Stomach smooth muscle (tissue), 2 donors: ENCODE data around the gene E2F1.
"Not testable (repeated sequence)": the region's sequence is repeated elsewhere in the genome, so short reads cannot be mapped to it uniquely, and the experiment has no call there.

Experiments
- H3K27ac ChIP-seq: one replicate; pipeline ENCODE4 v1.7.0; 2013; ENCODE audit warnings: mild to moderate bottlenecking, low read length, inconsistent platforms
- H3K27me3 ChIP-seq, 2 donors: one replicate each; pipeline ENCODE4 v1.7.0; 2013; ENCODE audit warnings: low read length in 2 of 2; ENCODE audit not compliant: insufficient read depth in 2 of 2, control insufficient read depth in 1 of 2
- H3K36me3 ChIP-seq, 2 donors: one replicate each; pipeline ENCODE4 v1.7.0; 2013; ENCODE audit warnings: low read length in 2 of 2; ENCODE audit not compliant: control insufficient read depth in 2 of 2, insufficient read depth in 2 of 2
- H3K4me1 ChIP-seq: one replicate; pipeline ENCODE4 v1.7.0; 2013; ENCODE audit warnings: low read length; ENCODE audit not compliant: control insufficient read depth, insufficient read depth
- H3K4me3 ChIP-seq, 2 donors: one replicate each; pipeline ENCODE4 v1.7.0; 2013; ENCODE audit warnings: low read length in 2 of 2
- H3K9ac ChIP-seq, 2 donors: one replicate each; pipeline ENCODE4 v1.7.0; 2013; ENCODE audit warnings: low read length in 2 of 2, mild to moderate bottlenecking in 1 of 2
- H3K9me3 ChIP-seq, 2 donors: one replicate each; pipeline ENCODE4 v1.7.0; 2013; ENCODE audit warnings: low read length in 2 of 2; ENCODE audit not compliant: control insufficient read depth in 2 of 2
- donor health status: healthy.
- donor health status: Pancreatic carcinoma.

The E2F1 gene

DNA sequence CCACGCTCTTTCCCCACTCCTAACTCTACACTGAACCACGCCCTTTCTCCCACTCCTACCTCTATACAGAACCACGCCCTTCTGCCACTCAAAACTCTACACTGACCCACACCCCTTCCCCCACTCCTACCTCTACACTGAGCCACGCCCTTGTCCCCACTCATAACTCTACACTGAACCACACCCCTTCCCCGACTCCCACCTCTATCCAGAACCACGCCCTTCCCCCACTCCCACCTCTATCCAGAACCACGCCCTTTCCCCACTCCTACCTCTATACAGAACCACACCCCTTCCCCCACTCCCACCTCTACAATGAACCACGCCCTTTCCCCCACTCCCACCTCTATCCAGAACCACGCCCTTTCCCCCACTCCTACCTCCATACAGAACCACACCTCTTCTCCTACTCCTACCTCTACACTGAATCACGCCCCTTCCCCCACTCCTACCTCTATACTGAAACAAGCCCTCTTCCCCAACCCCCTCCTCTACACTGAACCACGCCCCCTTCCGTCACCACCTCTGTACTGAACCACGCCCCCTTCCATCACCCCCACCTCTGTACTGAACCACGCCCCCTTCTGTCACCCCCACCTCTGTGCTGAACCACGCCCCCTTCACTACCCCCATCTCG lies 23.8 kb upstream of the E2F1 start:
- Histone ChIP-seq H3K9ac (no peak overlapping the region), H3K9me3 (no peaks in the 10 kb centered on the region), H3K4me1 (no peaks in the 10 kb centered on the region), H3K27me3 (no peaks in the 10 kb centered on the region), H3K4me3 (no peak overlapping the region), H3K27ac (no peak overlapping the region), H3K36me3 (peaks cover 27 to 38% of the 10 kb centered on the region in 2 donors)

GRCh38 chr20:33709398-33709797 lies 23.2 kb upstream of the E2F1 start:
- no peaks in the 10 kb centered on the region for H3K9me3 ChIP-seq
- H3K4me1 ChIP-seq: no peaks in the 10 kb centered on the region
- H3K9ac ChIP-seq: no peak overlapping the region
- no peak overlapping the region for H3K4me3 ChIP-seq
- peaks cover 27 to 35% of the 10 kb centered on the region in 2 donors for H3K36me3 ChIP-seq
- no peak overlapping the region for H3K27ac ChIP-seq
- H3K27me3 ChIP-seq: no peaks in the 10 kb centered on the region

GRCh38 chr20:33707668-33708067 lies 21.5 kb upstream of the E2F1 start:
- H3K27me3 ChIP-seq: no peaks in the 10 kb centered on the region
- H3K9ac ChIP-seq: no peak overlapping the region
- no peaks in the 10 kb centered on the region for H3K9me3 ChIP-seq
- no peak overlapping the region for H3K4me3 ChIP-seq
- H3K4me1 ChIP-seq: peaks cover 7% of the 10 kb centered on the region
- peaks cover 17 to 23% of the 10 kb centered on the region in 2 donors for H3K36me3 ChIP-seq
- no peak overlapping the region for H3K27ac ChIP-seq

DNA sequence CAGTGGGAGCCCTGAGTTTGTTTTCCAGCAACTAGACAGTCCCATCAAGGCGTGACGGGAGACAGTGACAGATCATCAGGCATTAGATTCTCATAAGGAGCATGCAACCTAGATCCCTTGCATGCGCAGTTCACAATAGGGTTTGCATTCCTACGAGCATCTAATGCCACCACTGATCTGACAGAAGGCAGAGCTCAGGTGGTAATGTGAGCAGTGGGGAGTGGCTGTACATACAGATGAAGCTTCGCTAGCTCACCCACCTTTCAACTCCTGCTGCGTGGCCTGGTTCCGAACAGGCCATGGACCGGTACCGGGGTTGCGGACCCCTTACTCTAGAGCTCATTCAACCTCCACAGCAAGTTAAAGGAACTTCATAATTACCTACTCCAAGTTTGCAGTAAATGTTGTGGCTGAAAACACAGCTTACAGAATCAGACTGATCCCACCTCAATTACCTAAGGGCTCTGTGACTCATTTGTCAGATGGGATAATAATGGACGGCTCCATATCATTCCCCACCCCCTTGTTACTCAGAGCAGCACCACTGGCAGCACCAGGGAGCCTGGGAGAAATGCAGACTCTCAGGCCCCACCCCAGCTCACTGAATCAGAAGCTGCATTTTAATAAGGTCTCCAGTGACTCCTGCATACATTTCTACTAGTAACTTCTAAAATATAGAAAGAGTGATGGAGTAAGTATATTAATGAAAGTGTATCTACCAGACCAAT lies 18.2 kb upstream of the E2F1 start:
- Histone ChIP-seq H3K4me1 (peaks cover 7% of the 10 kb centered on the region), H3K27me3 (no peaks in the 10 kb centered on the region), H3K9me3 (no peaks in the 10 kb centered on the region), H3K27ac (no peak overlapping the region), H3K9ac (no peak overlapping the region), H3K4me3 (no peak overlapping the region), H3K36me3 (peaks cover 7 to 9% of the 10 kb centered on the region in 2 donors)

GRCh38 chr20:33703498-33704137 lies 17.4 kb upstream of the E2F1 start:
- peaks cover 7% of the 10 kb centered on the region for H3K4me1 ChIP-seq
- no peaks in the 10 kb centered on the region for H3K9me3 ChIP-seq
- no peak overlapping the region for H3K27ac ChIP-seq
- H3K27me3 ChIP-seq: no peaks in the 10 kb centered on the region
- H3K36me3 ChIP-seq: peaks cover 7 to 9% of the 10 kb centered on the region in 2 donors
- no peak overlapping the region for H3K4me3 ChIP-seq
- H3K9ac ChIP-seq: no peak overlapping the region

DNA sequence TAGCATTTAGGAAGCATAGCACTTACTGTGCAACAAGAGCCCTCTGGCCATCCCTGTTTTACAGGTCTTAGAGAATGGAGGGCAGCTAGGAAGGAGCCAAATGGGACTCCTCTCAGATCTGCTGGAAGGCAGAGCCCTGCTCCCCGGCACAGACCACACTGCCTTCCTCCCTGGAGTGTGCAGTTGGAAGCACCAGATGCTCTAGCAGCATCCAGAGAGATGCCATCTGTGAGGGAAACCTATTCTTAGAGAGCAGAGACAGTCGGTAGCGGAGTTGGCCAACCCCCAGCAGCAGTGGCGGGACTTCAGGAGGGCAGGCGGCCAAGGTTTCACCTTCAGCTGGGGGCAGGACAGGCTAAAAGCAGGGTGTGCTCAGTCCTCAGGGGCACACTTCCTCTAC lies 16.7 kb upstream of the E2F1 start:
- Histone ChIP-seq H3K27ac (no peak overlapping the region), H3K4me1 (peaks cover 7% of the 10 kb centered on the region), H3K36me3 (peaks cover 7 to 9% of the 10 kb centered on the region in 2 donors), H3K9me3 (no peaks in the 10 kb centered on the region), H3K27me3 (no peaks in the 10 kb centered on the region), H3K4me3 (no peak overlapping the region), H3K9ac (peak overlapping the region in 1 of 2 donors; percentile 13)

DNA sequence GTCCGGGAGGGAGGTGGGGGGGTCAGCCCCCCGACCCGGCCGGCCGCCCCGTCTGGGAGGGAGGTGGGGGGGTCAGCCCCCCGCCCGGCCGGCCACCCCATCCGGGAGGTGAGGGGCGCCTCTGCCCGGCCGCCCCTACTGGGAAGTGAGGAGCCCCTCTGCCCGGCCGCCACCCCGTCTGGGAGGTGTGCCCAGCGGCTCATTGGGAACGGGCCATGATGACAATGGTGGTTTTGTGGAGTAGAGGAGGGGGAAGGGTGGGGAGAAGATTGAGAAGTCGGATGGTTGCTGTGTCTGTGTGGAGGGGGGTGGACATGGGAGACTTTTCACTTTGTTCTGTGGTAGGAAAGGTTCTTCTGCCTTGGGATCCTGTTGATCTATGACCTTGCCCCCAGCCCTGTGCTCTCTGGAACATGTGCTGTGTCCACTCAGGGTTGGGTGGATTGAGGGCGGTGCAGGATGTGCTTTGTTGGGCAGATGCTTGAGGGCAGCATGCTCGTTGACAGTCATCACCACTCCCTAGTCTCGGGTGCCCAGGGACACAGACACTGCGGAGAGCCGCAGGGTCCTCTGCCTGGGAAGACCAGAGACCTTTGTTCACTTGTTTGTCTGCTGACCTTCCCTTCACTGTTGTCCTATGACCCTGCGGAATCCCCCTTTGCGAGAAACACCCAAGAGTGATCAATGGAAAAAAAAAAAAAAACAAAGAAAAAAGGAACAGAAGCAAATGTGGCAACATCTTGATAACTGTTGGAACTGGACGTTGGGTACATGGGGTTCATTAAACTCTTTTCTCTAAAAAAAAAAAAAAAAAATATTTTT lies 15.7 kb upstream of the E2F1 start:
- H3K27ac ChIP-seq: no peak overlapping the region
- no peaks in the 10 kb centered on the region for H3K36me3 ChIP-seq
- H3K4me1 ChIP-seq: peaks cover 17% of the 10 kb centered on the region
- H3K4me3 ChIP-seq: no peak overlapping the region
- H3K9me3 ChIP-seq: no peaks in the 10 kb centered on the region
- no peak overlapping the region for H3K9ac ChIP-seq
- H3K27me3 ChIP-seq: no peaks in the 10 kb centered on the region

GRCh38 chr20:33700696-33701441 lies 14.7 kb upstream of the E2F1 start:
- peaks cover 23% of the 10 kb centered on the region for H3K4me1 ChIP-seq
- H3K9me3 ChIP-seq, H3K36me3 ChIP-seq, H3K27ac ChIP-seq, H3K4me3 ChIP-seq, H3K9ac ChIP-seq, H3K27me3 ChIP-seq: not testable (repeated sequence)

DNA sequence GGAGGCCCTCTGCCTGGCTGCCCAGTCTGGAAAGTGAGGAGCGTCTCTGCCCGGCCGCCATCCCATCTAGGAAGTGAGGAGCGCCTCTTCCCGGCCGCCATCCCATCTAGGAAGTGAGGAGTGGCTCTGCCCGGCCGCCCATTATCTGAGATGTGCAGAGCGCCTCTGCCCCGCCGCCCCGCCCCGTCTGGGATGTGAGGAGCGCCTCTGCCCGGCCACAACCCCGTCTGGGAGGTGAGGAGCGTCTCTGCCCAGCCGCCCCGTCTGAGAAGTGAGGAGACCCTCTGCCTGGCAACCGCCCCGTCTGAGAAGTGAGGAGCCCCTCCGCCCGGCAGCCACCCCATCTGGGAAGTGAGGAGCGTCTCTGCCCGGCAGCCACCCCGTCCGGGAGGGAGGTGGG lies 12.8 kb upstream of the E2F1 start:
- not testable (repeated sequence) for H3K9ac ChIP-seq, H3K36me3 ChIP-seq, H3K27me3 ChIP-seq, H3K27ac ChIP-seq, H3K9me3 ChIP-seq, H3K4me3 ChIP-seq
- peaks cover 30% of the 10 kb centered on the region for H3K4me1 ChIP-seq

GRCh38 chr20:33697129-33697528 lies 10.9 kb upstream of the E2F1 start:
- Histone ChIP-seq H3K27me3 (no peaks in the 10 kb centered on the region), H3K27ac (peak overlapping the region; percentile 62), H3K9ac (no peak overlapping the region), H3K9me3 (no peaks in the 10 kb centered on the region), H3K4me3 (no peak overlapping the region), H3K36me3 (no peaks in the 10 kb centered on the region), H3K4me1 (peaks cover 26% of the 10 kb centered on the region)
